ENCODE measurements around the gene TUBB2A. TPM values are rescaled to one million over a fixed set of nuclear protein-coding genes. Genes with fewer than 3 reads are reported as not detected.
"Not testable (repeated sequence)": the region's sequence is repeated elsewhere in the genome, so short reads cannot be mapped to it uniquely, and the experiment has no call there.

Gene TUBB2A
- total RNA-seq, 2 experiments from 2014 or later, result 1.3 to 1.5 TPM

- no peak for ATAC-seq
- Mint-ChIP-seq H3K4me3 (peak overlapping the region; percentile 77), H3K9me3 (peaks cover 8% of the 10 kb centered on the region), H3K4me1 (ENCODE audit: low read depth) (peaks cover 24% of the 10 kb centered on the region), H3K27me3 (peaks cover 8% of the 10 kb centered on the region), H3K27ac (no peak overlapping the region), H3K36me3 (ENCODE audit: low read depth) (peaks cover 5% of the 10 kb centered on the region)
- TF ChIP-seq, protein P1, sequence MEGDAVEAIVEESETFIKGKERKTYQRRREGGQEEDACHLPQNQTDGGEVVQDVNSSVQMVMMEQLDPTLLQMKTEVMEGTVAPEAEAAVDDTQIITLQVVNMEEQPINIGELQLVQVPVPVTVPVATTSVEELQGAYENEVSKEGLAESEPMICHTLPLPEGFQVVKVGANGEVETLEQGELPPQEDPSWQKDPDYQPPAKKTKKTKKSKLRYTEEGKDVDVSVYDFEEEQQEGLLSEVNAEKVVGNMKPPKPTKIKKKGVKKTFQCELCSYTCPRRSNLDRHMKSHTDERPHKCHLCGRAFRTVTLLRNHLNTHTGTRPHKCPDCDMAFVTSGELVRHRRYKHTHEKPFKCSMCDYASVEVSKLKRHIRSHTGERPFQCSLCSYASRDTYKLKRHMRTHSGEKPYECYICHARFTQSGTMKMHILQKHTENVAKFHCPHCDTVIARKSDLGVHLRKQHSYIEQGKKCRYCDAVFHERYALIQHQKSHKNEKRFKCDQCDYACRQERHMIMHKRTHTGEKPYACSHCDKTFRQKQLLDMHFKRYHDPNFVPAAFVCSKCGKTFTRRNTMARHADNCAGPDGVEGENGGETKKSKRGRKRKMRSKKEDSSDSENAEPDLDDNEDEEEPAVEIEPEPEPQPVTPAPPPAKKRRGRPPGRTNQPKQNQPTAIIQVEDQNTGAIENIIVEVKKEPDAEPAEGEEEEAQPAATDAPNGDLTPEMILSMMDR (IDR thresholded peaks at IDR 0.05), result no peak
- POLR2A ChIA-PET, result no interaction called here
- CTCF ChIA-PET, result interaction anchor here (0.8 to 1.8 kb wide), 3 partner anchors 13 to 97 kb away, joined by 4 to 6 read pairs (median 4); no protein-coding TSS in a partner anchor
- intact Hi-C loops (cut with micrococcal nuclease), result no loop called here
- DNase-seq, result no peak
Measured at GRCh38 chr6:3162067-3162497, 4.7 kb upstream of the TUBB2A start.

GRCh38 chr6:3159805-3160781 is 2.7 kb upstream of the TUBB2A start:
- peak; percentile 66 for DNase-seq
- TF ChIP-seq, protein P1 (IDR thresholded peaks at IDR 0.05), result no peak
- Mint-ChIP-seq H3K36me3 (ENCODE audit: low read depth) (peaks cover 5% of the 10 kb centered on the region), H3K4me1 (ENCODE audit: low read depth) (peaks cover 29% of the 10 kb centered on the region), H3K4me3 (no peak overlapping the region), H3K27ac (no peak overlapping the region), H3K27me3 (peaks cover 14% of the 10 kb centered on the region), H3K9me3 (peaks cover 8% of the 10 kb centered on the region)
- CTCF ChIA-PET, result no interaction called here
- POLR2A ChIA-PET, result no interaction called here
- ATAC-seq, result peak; percentile 42
- intact Hi-C loops (cut with micrococcal nuclease), result no loop called here

DNA sequence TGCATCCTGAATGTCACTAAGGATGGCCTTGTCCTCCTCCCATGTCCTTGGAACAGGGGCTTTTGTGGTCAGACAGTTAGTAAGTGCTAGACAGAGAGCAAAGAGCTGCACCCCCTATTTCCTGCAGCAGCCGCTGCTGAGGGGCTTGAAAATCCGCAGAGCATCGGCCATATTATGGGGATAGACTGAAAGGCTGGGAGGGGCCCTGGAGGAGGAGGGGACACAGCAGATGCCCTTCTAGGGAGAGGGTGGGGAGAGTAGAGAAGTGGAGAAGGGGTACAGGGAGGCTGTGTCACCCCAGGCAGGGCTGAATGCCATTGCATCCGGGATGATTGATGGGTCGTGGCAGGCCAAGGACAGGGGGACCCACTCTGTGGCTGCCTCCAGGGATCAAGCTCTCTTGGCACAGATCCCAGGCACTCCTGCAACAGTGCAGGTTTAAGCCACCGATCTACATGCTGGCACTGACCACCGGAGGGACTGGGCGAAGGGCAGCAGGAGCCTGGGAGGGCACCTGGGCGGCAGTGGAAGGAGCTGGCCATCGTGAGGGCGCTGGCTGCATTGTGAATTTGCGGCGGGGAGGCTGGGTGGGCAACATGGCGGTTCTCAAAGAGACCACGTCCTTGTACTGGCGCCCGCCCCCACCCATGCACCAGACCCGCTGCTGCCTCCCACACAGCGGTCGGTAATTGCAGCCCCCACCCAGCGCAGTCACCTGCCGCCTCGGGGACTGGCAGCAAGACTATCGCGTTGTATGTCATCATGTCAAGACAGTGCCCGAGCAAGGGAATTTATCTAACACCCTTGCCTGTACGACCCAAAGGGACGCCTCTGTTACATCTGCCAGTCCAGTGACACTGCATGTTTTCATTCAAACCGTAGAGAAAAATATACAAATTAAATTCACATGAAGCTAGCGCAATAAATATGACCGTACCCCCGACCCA is 887 bp downstream of the TUBB2A start:
- peak overlapping the region; percentile 77 for H3K27ac Mint-ChIP-seq
- peak overlapping the region; percentile 79 for H3K4me3 Mint-ChIP-seq
- DNase-seq (peak; percentile 33), ATAC-seq (peak; percentile 8)
- H3K27me3 Mint-ChIP-seq; intact Hi-C loops (cut with micrococcal nuclease); H3K9me3 Mint-ChIP-seq; POLR2A ChIA-PET; H3K36me3 Mint-ChIP-seq (ENCODE audit: low read depth): not testable (repeated sequence)
- CTCF ChIA-PET, result interaction anchor here (0.7 to 1.5 kb wide), 5 partner anchors 8 to 73 kb away, joined by 3 to 5 read pairs (median 3); no protein-coding TSS in a partner anchor
- H3K4me1 Mint-ChIP-seq (ENCODE audit: low read depth), result peaks cover 17% of the 10 kb centered on the region

- H3K27ac Mint-ChIP-seq, result not testable (repeated sequence)
Measured at GRCh38 chr6:3155416-3155815, 1.9 kb downstream of the TUBB2A start.

DNA sequence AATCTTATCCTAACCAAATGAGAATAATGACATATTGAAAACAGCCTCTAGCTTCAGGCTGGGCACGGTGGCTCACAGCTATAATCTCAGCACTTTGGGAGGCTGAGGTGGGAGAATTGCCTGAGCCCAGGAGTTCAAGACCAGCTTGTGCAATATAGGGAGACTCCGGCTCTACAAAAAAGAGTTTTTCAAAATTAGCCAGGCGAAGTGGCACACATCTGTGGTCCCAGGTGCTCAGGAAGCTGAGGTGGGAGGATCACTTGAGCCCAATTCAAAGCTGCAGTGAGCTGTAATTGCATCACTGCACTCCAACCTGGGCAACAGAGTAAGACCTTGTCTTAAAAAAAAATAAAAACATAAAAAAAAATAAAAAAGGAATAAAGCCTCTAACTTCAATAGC is 4.7 kb downstream of the TUBB2A start:
- Mint-ChIP-seq H3K4me3 (no peak overlapping the region), H3K36me3 (ENCODE audit: low read depth) (peaks cover under 1% of the 10 kb centered on the region), H3K27me3 (peaks cover 6% of the 10 kb centered on the region), H3K4me1 (ENCODE audit: low read depth) (peaks cover 5% of the 10 kb centered on the region), H3K27ac (no peak overlapping the region), H3K9me3 (no peaks in the 10 kb centered on the region)
- DNase-seq, result no peak
- POLR2A ChIA-PET, result no interaction called here
- TF ChIP-seq, protein P1 (IDR thresholded peaks at IDR 0.05), result no peak
- CTCF ChIA-PET, result interaction anchor here (0.7 to 1.5 kb wide), 4 partner anchors 28 to 361 kb away, joined by 3 read pairs; no protein-coding TSS in a partner anchor
- intact Hi-C loops (cut with micrococcal nuclease), result no loop called here
- no peak for ATAC-seq

More at GRCh38 chr6:3155416-3155815, 1.9 kb downstream of the TUBB2A start:
- POLR2A ChIA-PET; ATAC-seq; H3K36me3 Mint-ChIP-seq (ENCODE audit: low read depth); H3K27me3 Mint-ChIP-seq; CTCF ChIA-PET; H3K9me3 Mint-ChIP-seq; intact Hi-C loops (cut with micrococcal nuclease); H3K4me3 Mint-ChIP-seq; DNase-seq: not testable (repeated sequence)
- peaks cover 17% of the 10 kb centered on the region for H3K4me1 Mint-ChIP-seq (ENCODE audit: low read depth)

Data from activated CD8-positive, alpha-beta T cell treated with anti-CD3 and anti-CD28 coated beads for 36 hours (primary cell).